Measurements from ENCODE around the gene PCSK1. TPM values are rescaled to one million over a fixed set of nuclear protein-coding genes. Genes with fewer than 3 reads are reported as not detected.

Gene PCSK1
- total RNA-seq (2014; rRNA removed; shearing (Covaris generic)) = 9.8 and 14.1 TPM in 2 replicates

DNA sequence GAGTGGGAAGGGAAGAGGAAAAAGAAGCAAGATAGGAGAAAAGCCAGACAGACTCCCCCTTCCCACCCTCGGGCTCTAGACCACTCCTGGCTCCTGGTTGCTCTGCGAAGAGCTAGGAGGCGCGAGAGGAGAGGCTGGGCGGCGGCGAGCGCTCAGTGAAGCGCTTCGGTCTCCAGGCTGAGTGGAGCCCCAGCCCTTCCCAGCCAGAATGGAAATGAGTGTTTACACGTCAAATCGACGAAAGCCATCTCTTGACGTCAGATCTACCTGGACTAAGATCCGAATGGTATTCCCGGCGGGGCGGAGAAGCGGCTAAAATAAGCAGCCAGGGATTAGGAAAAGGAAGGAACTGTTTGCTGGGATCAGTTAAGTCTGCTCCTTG is at the start of gene PCSK1:
TSS of gene PCSK1 (minus strand) at position 183 of the 382 bp plus-strand sequence. CDS start 206 bp downstream, outside the sequence.

Other genes with a start within 250 kb of the PCSK1 start
- gene CAST, start 229.1 kb upstream of the PCSK1 start, total RNA-seq (2014; rRNA removed; shearing (Covaris generic)) = 115 and 125 TPM in 2 replicates

All from A375 (cell line).